ENCODE data around the gene ZCCHC24. TPM values are rescaled to one million over a fixed set of nuclear protein-coding genes. Genes with fewer than 3 reads are reported as not detected.

ZCCHC24 gene
- total and polyA plus RNA-seq, 3 donors from 2014 or later = 27.7 to 38.6 (median 31.3) TPM

DNA sequence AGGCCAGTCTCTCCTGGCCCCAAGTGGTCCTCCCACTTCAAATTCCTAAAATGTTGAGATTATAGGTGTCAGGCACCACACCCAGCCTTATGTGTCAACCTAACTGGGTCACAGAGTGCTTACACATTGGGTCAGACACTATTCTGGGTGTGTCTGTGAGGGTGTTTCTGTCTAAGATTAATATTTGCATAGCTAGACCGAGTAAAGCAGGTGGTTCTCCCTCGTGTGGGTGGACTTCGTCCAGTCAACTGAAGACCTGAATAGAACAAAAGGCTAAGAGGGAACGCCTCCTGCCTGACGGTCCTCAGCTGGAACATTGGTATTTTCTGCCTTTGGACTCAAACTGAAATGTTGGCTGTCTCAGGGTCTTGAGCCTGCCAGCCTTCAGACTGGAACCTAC, 86.6 kb downstream of the ZCCHC24 start:
- TF ChIP-seq, protein P1, sequence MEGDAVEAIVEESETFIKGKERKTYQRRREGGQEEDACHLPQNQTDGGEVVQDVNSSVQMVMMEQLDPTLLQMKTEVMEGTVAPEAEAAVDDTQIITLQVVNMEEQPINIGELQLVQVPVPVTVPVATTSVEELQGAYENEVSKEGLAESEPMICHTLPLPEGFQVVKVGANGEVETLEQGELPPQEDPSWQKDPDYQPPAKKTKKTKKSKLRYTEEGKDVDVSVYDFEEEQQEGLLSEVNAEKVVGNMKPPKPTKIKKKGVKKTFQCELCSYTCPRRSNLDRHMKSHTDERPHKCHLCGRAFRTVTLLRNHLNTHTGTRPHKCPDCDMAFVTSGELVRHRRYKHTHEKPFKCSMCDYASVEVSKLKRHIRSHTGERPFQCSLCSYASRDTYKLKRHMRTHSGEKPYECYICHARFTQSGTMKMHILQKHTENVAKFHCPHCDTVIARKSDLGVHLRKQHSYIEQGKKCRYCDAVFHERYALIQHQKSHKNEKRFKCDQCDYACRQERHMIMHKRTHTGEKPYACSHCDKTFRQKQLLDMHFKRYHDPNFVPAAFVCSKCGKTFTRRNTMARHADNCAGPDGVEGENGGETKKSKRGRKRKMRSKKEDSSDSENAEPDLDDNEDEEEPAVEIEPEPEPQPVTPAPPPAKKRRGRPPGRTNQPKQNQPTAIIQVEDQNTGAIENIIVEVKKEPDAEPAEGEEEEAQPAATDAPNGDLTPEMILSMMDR (IDR thresholded peaks at IDR 0.05) = no peak
- TF ChIP-seq POLR2A (IDR thresholded peaks at IDR 0.05) = no peak

DNA sequence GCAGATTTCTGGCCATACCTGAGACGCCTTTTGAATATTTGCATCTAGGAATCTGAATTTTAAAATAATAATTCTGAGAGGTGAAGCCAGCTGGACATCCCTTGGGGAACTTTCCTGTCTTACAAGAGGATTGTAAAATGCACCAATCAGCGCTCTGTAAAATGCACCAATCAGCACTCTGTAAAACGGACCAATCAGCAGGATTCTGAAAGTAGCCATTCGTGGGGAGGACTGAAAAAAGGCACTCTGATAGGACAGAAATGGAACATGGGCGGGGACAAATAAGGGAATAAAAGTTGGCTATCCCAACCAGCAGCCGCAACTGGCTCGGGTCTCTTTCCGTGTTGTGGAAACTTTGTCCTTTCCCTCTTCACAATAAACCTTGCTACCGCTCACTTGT, 88.2 kb downstream of the ZCCHC24 start:
- intact Hi-C loops (cut with DNase I; ENCODE audit: low total_unique reads) = no loop called here
- Histone ChIP-seq H3K4me3 (no peak overlapping the region), H3K27me3 (no peaks in the 10 kb centered on the region), H3K9me3 (no peaks in the 10 kb centered on the region), H3K27ac (no peak overlapping the region), H3K36me3 (ENCODE audit: low read depth, missing control alignments) (no peaks in the 10 kb centered on the region), H3K4me1 (no peaks in the 10 kb centered on the region)
- peak; percentile 58 for DNase-seq
- TF ChIP-seq, protein P1 (IDR thresholded peaks at IDR 0.05) = no peak
- no peak for TF ChIP-seq POLR2A (IDR thresholded peaks at IDR 0.05)
- WGBS, 2 donors = 72 to 80% methylated on average over 9 of the region's 9 CpGs

More for the DNA sequence above, 86.6 kb downstream of the ZCCHC24 start:
- Histone ChIP-seq H3K27ac (no peak overlapping the region), H3K9me3 (no peaks in the 10 kb centered on the region), H3K4me1 (no peaks in the 10 kb centered on the region), H3K4me3 (no peak overlapping the region), H3K36me3 (ENCODE audit: low read depth, missing control alignments) (no peaks in the 10 kb centered on the region), H3K27me3 (no peaks in the 10 kb centered on the region)
- peak; percentile 2 for DNase-seq
- WGBS, 2 donors = 44 to 70% methylated on average over 5 of the region's 5 CpGs
- intact Hi-C loops (cut with DNase I; ENCODE audit: low total_unique reads) = no loop called here

DNA sequence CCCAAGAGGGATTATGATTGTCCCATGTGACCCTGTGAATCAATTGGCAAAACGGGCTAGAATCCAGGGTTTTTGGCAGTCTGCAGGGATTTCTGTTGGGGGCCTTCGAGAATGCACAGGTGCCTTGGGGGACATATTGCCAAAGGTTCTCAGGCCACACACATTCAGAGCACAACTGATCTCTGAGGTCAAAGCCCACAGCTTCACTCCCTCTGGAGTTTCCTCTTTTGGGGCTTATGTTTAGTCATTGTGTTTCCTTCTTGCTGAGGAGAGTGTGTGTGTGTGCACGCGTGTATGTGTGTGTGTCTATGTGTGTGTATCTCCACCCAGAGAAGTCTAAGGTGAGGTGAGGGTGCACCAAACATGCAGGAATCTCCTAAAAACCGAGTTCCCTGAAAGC, 89.3 kb downstream of the ZCCHC24 start:
- Histone ChIP-seq H3K4me1 (no peaks in the 10 kb centered on the region), H3K36me3 (ENCODE audit: low read depth, missing control alignments) (no peaks in the 10 kb centered on the region), H3K9me3 (no peaks in the 10 kb centered on the region), H3K27me3 (no peaks in the 10 kb centered on the region), H3K27ac (no peak overlapping the region), H3K4me3 (no peak overlapping the region)
- TF ChIP-seq, protein P1 (IDR thresholded peaks at IDR 0.05) = no peak
- TF ChIP-seq POLR2A (IDR thresholded peaks at IDR 0.05) = no peak
- peak; percentile 1 for DNase-seq
- intact Hi-C loops (cut with DNase I; ENCODE audit: low total_unique reads) = no loop called here
- 84 to 90% methylated on average over 5 of the region's 5 CpGs for WGBS, 2 donors

DNA sequence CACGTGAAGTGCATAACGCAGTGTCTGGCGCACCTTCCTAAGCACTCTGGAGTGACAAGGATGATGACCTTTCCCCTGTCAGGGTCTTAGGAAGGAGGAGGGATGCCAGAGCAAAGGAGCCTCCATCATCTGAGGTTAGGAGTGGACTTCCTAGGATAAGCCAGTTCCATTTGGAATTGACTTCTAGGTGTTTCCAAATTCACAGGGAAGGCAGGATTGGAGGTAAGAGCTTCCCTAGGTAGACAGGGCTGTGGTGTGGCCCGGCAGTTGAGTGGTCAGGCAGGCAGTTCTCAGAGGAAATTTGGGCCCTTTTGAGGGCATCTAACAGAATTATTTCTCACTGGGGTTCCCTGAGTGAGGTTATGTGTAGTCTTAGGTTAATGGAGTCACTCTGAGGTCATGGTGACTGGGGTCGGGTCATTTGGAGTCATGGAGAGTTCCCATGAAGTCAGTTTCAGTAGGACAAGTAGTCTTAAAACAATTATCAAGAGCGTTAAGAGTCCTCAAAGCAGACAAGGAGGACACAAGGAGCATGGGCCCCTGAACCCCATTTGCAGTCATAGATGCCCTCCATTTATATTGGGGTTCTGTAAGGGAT, 89.9 kb downstream of the ZCCHC24 start:
- Histone ChIP-seq H3K27ac (no peak overlapping the region), H3K4me3 (no peak overlapping the region), H3K4me1 (no peaks in the 10 kb centered on the region), H3K27me3 (no peaks in the 10 kb centered on the region), H3K9me3 (no peaks in the 10 kb centered on the region), H3K36me3 (ENCODE audit: low read depth, missing control alignments) (no peaks in the 10 kb centered on the region)
- intact Hi-C loops (cut with DNase I; ENCODE audit: low total_unique reads) = no loop called here
- 78 to 80% methylated on average over 6 of the region's 6 CpGs for WGBS, 2 donors
- peak; percentile 6 for DNase-seq
- TF ChIP-seq POLR2A (IDR thresholded peaks at IDR 0.05) = no peak
- TF ChIP-seq, protein P1 (IDR thresholded peaks at IDR 0.05) = no peak

DNA sequence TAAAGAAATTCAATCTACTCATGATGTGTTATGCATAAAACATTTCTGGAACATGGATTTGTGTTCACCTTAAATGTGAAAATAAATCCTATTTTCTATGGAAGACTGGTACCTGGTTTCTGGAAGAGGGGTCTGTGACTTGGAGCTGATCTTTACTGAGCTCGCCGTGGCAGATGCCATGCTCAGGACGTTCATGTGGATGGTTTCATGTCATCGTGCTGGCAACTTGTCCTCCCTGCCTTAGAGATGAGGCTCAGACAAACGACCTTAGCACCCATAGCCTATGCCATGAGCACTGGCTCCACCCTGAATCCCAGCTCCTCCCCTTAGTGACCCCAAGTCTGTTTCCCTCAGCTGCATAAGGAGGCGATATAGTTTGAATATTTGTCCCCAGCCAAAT, 90.8 kb downstream of the ZCCHC24 start:
- no peaks in the 10 kb centered on the region for H3K36me3 ChIP-seq (ENCODE audit: low read depth, missing control alignments)
- DNase-seq = peak; percentile 0
- 94 to 96% methylated on average over 6 of the region's 6 CpGs for WGBS, 2 donors
- H3K4me1 ChIP-seq = no peaks in the 10 kb centered on the region
- no peaks in the 10 kb centered on the region for H3K9me3 ChIP-seq
- H3K4me3 ChIP-seq = no peak overlapping the region
- H3K27ac ChIP-seq = no peak overlapping the region
- intact Hi-C loops (cut with DNase I; ENCODE audit: low total_unique reads) = no loop called here
- TF ChIP-seq, protein P1 (IDR thresholded peaks at IDR 0.05) = no peak
- no peak for TF ChIP-seq POLR2A (IDR thresholded peaks at IDR 0.05)
- no peaks in the 10 kb centered on the region for H3K27me3 ChIP-seq

Measured in testis (tissue), 3 donors.